K562 (cell line): ENCODE results near the gene LRP1B. TPM values are rescaled to one million over a fixed set of nuclear protein-coding genes. Genes with fewer than 3 reads are reported as not detected.

Experiments used
- ATAC-seq: fragments of 200-7000 bp; cut with Tn5 transposase; 3 replicates; pipeline ENCODE4 v1.9.1; 2020; ENCODE audit warnings: moderate library complexity
- BruUV-seq: library from RNA; stranded (reverse); fragments of 400-500 nt; replicated peaks from 2 replicates; lab custom pipeline; 2021; lab: Mats Ljungman, UMichigan
- CTCF ChIA-PET: fragments of 300-600 bp; formaldehyde crosslinking; extraction: SDS; loops from one replicate; lab custom pipeline; 2021; ENCODE audit warnings: low intra/inter-chr PET ratio; lab: Yijun Ruan, JAX
- POLR2A ChIA-PET: fragments of 300-600, 350-650 bp; sonication (Branson Sonifier 250); formaldehyde crosslinking; extraction: SDS; loops from one replicate; lab custom pipeline; 2021; ENCODE audit warnings: antibody characterized with exemption, inconsistent platforms; lab: Yijun Ruan, JAX
- DNase-seq, 4 experiments: peaks; one replicate each; pipeline versions ENCODE4 v3.0.0 to v3.0.0-alpha.2; 2011 to 2018; ENCODE audit warnings: low spot score in 3 of 4, mixed read lengths in 3 of 4; ENCODE audit errors: extremely low read depth in 1 of 4
- FAIRE-seq: peaks from 2 replicates; lab custom pipeline; 2011; peaks lifted over from hg19 to GRCh38; lab: Jason Lieb, UNC
- H2AFZ ChIP-seq: 2 replicates; pipeline ENCODE4 v1.6.0; 2011; ENCODE audit warnings: low read depth, low read length, control low read depth, inconsistent platforms
- H3K27ac ChIP-seq: fragments of 200-600 bp; 3 replicates; pipeline ENCODE4 v1.8.0; 2011; ENCODE audit warnings: low read depth, mild to moderate bottlenecking, control low read depth, inconsistent platforms, low read length, moderate library complexity, mixed read lengths; ENCODE audit errors: extremely low read depth
- H3K27me3 ChIP-seq, 2 experiments: fragments of 300-600 bp in 1 of 2; 2 replicates in 1 of 2; 3 replicates in 1 of 2; pipeline versions ENCODE4 v1.6.0 to v1.8.0; 2011; ENCODE audit warnings: inconsistent platforms in 2 of 2, low read length in 2 of 2, mild to moderate bottlenecking in 1 of 2, mixed read lengths in 1 of 2, moderate library complexity in 1 of 2; ENCODE audit not compliant: control insufficient read depth in 2 of 2, insufficient read depth in 2 of 2
- H3K36me3 ChIP-seq: fragments of 300-600 bp; 3 replicates; pipeline ENCODE4 v1.8.0; 2011; ENCODE audit warnings: mild to moderate bottlenecking, low read length, inconsistent platforms; ENCODE audit not compliant: control insufficient read depth, insufficient read depth
- H3K4me1 ChIP-seq, 2 experiments: fragments of 200-600 bp in 1 of 2; replicated peaks in 1 of 2; 2 replicates in 1 of 2; 3 replicates in 1 of 2; pipeline versions ENCODE4 v1.5.1 to v1.8.0; 2011; ENCODE audit warnings: inconsistent platforms in 2 of 2, low read length in 2 of 2, mild to moderate bottlenecking in 1 of 2, mixed read lengths in 1 of 2, moderate library complexity in 1 of 2; ENCODE audit not compliant: control insufficient read depth in 2 of 2, insufficient read depth in 2 of 2
- H3K4me2 ChIP-seq: 2 replicates; pipeline ENCODE4 v1.6.1; 2011; ENCODE audit warnings: low read length, control low read depth, inconsistent platforms, mixed read lengths; ENCODE audit not compliant: insufficient read depth
- H3K4me3 ChIP-seq: fragments of 200-600 bp; sonication (generic), shearing (Covaris generic); 2 replicates; pipeline ENCODE4 v1.5.1; 2016; ENCODE audit warnings: control low read depth, inconsistent platforms
- H3K79me2 ChIP-seq: fragments of 200-600 bp; 3 replicates; pipeline ENCODE4 v1.8.0; 2011; ENCODE audit warnings: low read length, inconsistent platforms; ENCODE audit not compliant: control insufficient read depth, insufficient read depth
- H3K9ac ChIP-seq, 2 experiments: 2 replicates each; pipeline versions ENCODE4 v1.6.0 to v1.6.1; 2011; ENCODE audit warnings: low read depth in 2 of 2, low read length in 2 of 2, control low read depth in 1 of 2, inconsistent platforms in 1 of 2, mild to moderate bottlenecking in 1 of 2, mixed read lengths in 1 of 2; ENCODE audit not compliant: insufficient read depth in 1 of 2
- H3K9me1 ChIP-seq: one replicate; pipeline ENCODE4 v1.6.0; 2011; ENCODE audit warnings: inconsistent platforms, mild to moderate bottlenecking, low read length, moderate library complexity; ENCODE audit not compliant: control insufficient read depth, insufficient read depth
- H3K9me3 ChIP-seq: replicated peaks from 2 replicates; pipeline ENCODE4 v1.5.1; 2011; ENCODE audit warnings: low read depth, low read length, inconsistent platforms; ENCODE audit not compliant: control insufficient read depth, insufficient read depth
- H4K20me1 ChIP-seq: replicated peaks from 2 replicates; pipeline ENCODE4 v1.6.1; 2011; ENCODE audit warnings: low read length, inconsistent platforms, mixed read lengths; ENCODE audit not compliant: control insufficient read depth, insufficient read depth
- WGBS: fragments of 100-300 bp; shearing (Covaris generic); methylation state at CpG from one replicate; pipeline ENCODE4 v1.1.6; 2016; ENCODE audit warnings: low coverage, mixed read lengths; ENCODE audit not compliant: insufficient coverage; ENCODE audit errors: missing lambda C conversion rate; 5-methylcytosine and 5-hydroxymethylcytosine counted together
- in situ Hi-C: fragments of 300-500 bp; cut with MboI; formaldehyde crosslinking; loops from 4 replicates; pipeline ENCODE4 v1.15.0; 2018; ENCODE audit warnings: inconsistent platforms, mixed read lengths
- intact Hi-C: fragments of 100-400 bp; cut with micrococcal nuclease; formaldehyde crosslinking; loops from 2 replicates; pipeline ENCODE4 v1.14.2; 2022
- polyA plus RNA-seq, 8 experiments: library from polyadenylated mRNA; depleted of rRNA in 4 of 8; stranded (reverse) in 5 of 8; unstranded in 3 of 8; fragments of >200 nt; fragmentation: Nextera tagmentation in 2 of 8; fragmentation: Illumina TruSeq in 1 of 8; extraction: Ambion mirVana in 2 of 8; extraction: Trizol in 1 of 8; gene quantifications; 2 replicates each; pipeline versions ENCODE4 v1.2.1 to v1.2.3, GENCODE V29; 2011 to 2014; ENCODE audit warnings: inconsistent platforms in 1 of 8, missing spikeins in 1 of 8
- total RNA-seq, 7 experiments: library from RNA; depleted of rRNA in 6 of 7; stranded (reverse); fragments of >200 nt in 6 of 7; fragmentation: Illumina TruSeq in 2 of 7; extraction: Trizol in 2 of 7; gene quantifications; 2 replicates each; pipeline versions ENCODE4 v1.2.1 to v1.2.3, GENCODE V29; 2011 to 2021; ENCODE audit warnings: low replicate concordance in 1 of 7
- TF ChIP-seq, protein P1 (sequence below): IDR thresholded peaks from 3 replicates; pipeline ENCODE4 v1.6.1; 2011; ENCODE audit warnings: borderline replicate concordance, mild to moderate bottlenecking; ENCODE audit not compliant: insufficient read length, insufficient read depth
- TF ChIP-seq, protein P2 (sequence below), 2 experiments: fragments of 450-650 bp; conservative IDR thresholded peaks; 2 replicates each; pipeline ENCODE4 v1.6.1; 2017; ENCODE audit warnings: mild to moderate bottlenecking in 2 of 2, moderate library complexity in 2 of 2

The LRP1B gene
- total and polyA plus RNA-seq, 9 of the 15 experiments (the other 6 are each of a cell fraction or from before 2014, with no cell fraction given), result not detected

DNA sequence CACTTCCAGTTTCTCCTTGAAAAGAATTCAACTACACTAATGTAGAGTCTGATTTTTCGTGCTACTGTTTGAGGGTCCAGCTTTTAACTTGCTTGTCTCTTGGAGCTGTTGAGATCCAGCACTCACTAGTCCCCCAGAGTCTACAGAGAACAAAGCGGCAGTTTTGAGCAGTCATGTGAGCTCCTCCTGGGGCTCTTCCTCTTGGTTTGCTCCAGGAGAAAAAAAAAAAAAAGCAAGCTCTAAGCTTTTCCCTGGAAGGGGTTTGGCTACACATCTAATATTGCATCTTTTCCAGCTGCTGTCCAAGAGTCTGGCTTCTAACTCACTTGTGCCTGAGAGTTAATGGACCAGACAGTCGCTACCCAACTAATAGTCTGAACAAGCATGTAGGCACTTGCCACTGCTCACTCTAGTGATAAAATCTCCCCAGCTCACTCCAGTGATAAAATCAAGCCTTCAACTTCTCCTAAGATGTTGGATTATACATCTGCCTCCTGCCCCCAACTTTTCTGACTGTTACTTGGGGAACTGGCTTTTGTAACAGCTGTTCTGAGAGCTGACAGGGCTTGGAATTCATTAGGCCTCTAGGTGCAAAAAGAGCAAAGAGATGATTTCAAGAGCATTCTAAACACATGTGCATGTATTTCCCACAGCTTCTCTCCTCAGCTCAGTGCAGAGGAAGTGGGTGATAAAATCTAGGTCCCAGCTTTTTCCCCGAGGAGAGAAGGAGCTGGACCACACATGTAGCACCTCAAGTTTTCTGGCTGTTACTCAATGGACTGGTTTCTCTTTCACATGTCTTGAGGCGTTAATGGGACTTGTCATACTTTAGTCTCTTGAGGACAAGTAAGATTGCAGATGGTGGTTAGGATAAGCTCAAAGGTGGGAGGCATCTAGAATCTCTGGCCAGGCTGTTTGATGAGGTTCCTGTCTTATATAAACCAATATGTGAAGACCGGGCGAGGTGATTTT, 750.5 kb downstream of the LRP1B start:
- Histone ChIP-seq H3K9me1 (no peaks in the 10 kb centered on the region), H3K9ac (no peak overlapping the region), H4K20me1 (no peaks in the 10 kb centered on the region), H3K4me1 (no peaks in the 10 kb centered on the region), H3K27ac (no peak overlapping the region), H3K27me3 (no peaks in the 10 kb centered on the region), H2AFZ (no peak overlapping the region), H3K4me2 (no peak overlapping the region), H3K79me2 (no peaks in the 10 kb centered on the region), H3K36me3 (no peaks in the 10 kb centered on the region), H3K9me3 (no peaks in the 10 kb centered on the region), H3K4me3 (no peak overlapping the region)
- intact Hi-C loops (no loop called here), in situ Hi-C loops (no loop called here)
- CTCF ChIA-PET, result no interaction called here
- WGBS, result 0% methylated on average over 6 of the region's 7 CpGs
- TF ChIP-seq, protein P1, sequence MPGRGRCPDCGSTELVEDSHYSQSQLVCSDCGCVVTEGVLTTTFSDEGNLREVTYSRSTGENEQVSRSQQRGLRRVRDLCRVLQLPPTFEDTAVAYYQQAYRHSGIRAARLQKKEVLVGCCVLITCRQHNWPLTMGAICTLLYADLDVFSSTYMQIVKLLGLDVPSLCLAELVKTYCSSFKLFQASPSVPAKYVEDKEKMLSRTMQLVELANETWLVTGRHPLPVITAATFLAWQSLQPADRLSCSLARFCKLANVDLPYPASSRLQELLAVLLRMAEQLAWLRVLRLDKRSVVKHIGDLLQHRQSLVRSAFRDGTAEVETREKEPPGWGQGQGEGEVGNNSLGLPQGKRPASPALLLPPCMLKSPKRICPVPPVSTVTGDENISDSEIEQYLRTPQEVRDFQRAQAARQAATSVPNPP, result no peak
- TF ChIP-seq, protein P2, sequence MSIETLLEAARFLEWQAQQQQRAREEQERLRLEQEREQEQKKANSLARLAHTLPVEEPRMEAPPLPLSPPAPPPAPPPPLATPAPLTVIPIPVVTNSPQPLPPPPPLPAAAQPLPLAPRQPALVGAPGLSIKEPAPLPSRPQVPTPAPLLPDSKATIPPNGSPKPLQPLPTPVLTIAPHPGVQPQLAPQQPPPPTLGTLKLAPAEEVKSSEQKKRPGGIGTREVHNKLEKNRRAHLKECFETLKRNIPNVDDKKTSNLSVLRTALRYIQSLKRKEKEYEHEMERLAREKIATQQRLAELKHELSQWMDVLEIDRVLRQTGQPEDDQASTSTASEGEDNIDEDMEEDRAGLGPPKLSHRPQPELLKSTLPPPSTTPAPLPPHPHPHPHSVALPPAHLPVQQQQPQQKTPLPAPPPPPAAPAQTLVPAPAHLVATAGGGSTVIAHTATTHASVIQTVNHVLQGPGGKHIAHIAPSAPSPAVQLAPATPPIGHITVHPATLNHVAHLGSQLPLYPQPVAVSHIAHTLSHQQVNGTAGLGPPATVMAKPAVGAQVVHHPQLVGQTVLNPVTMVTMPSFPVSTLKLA (conservative IDR thresholded peaks at IDR 0.05), result no peak
- POLR2A ChIA-PET, result no interaction called here
- BruUV-seq, result no TSS peak
- ATAC-seq (no peak), DNase-seq (no peak), FAIRE-seq (no peak)
